ENCODE measurements around the gene TOX2. TPM values are rescaled to one million over a fixed set of nuclear protein-coding genes. Genes with fewer than 3 reads are reported as not detected.

The TOX2 gene
- not detected in 2 replicates for total RNA-seq

- H3K36me3 ChIP-seq (ENCODE audit: control insufficient read depth, insufficient read depth, low read length), result no peaks in the 10 kb centered on the region
- H3K27me3 ChIP-seq (ENCODE audit: control insufficient read depth, insufficient read depth, low read length), result peaks cover 15% of the 10 kb centered on the region
- TF ChIP-seq CTCF (IDR thresholded peaks at IDR 0.05; ENCODE audit: insufficient read depth, low read length, severe bottlenecking), result no peak
- DNase-seq (ENCODE audit: low read depth) (no peak), FAIRE-seq (no peak)
- H3K4me3 ChIP-seq (ENCODE audit: low read depth, low read length), result no peak within 1 kb of the TSS
Observed at GRCh38 chr20:43914311-43915210, at the start of gene TOX2. TOX2 (plus strand) TSS chr20:43914852; CDS start chr20:43914892, 40 bp downstream.

GRCh38 chr20:43868091-43868490 is 46.6 kb upstream of the TOX2 start:
- no peak for FAIRE-seq
- H3K27me3 ChIP-seq (ENCODE audit: control insufficient read depth, insufficient read depth, low read length), result no peaks in the 10 kb centered on the region

GRCh38 chr20:43870484-43870883 is 44.2 kb upstream of the TOX2 start:
- Histone ChIP-seq H3K4me3 (ENCODE audit: low read depth, low read length) (no peak overlapping the region), H3K36me3 (ENCODE audit: control insufficient read depth, insufficient read depth, low read length) (no peaks in the 10 kb centered on the region), H3K27me3 (ENCODE audit: control insufficient read depth, insufficient read depth, low read length) (no peaks in the 10 kb centered on the region)
- DNase-seq (ENCODE audit: low read depth), result no peak
- FAIRE-seq, result no peak
- TF ChIP-seq CTCF (IDR thresholded peaks at IDR 0.05; ENCODE audit: insufficient read depth, low read length, severe bottlenecking), result no peak

More at GRCh38 chr20:43868091-43868490, 46.6 kb upstream of the TOX2 start:
- no peak overlapping the region for H3K4me3 ChIP-seq (ENCODE audit: low read depth, low read length)
- no peaks in the 10 kb centered on the region for H3K36me3 ChIP-seq (ENCODE audit: control insufficient read depth, insufficient read depth, low read length)
- TF ChIP-seq CTCF (IDR thresholded peaks at IDR 0.05; ENCODE audit: insufficient read depth, low read length, severe bottlenecking), result no peak
- no peak for DNase-seq (ENCODE audit: low read depth)

- FAIRE-seq, result no peak
- no peak overlapping the region for H3K4me3 ChIP-seq (ENCODE audit: low read depth, low read length)
- no peak for TF ChIP-seq CTCF (IDR thresholded peaks at IDR 0.05; ENCODE audit: insufficient read depth, low read length, severe bottlenecking)
- H3K36me3 ChIP-seq (ENCODE audit: control insufficient read depth, insufficient read depth, low read length), result no peaks in the 10 kb centered on the region
- H3K27me3 ChIP-seq (ENCODE audit: control insufficient read depth, insufficient read depth, low read length), result peaks cover 5% of the 10 kb centered on the region
- DNase-seq (ENCODE audit: low read depth), result no peak
Observed at GRCh38 chr20:43878776-43879175, 35.9 kb upstream of the TOX2 start.

- Histone ChIP-seq H3K36me3 (ENCODE audit: control insufficient read depth, insufficient read depth, low read length) (no peaks in the 10 kb centered on the region), H3K4me3 (ENCODE audit: low read depth, low read length) (no peak overlapping the region), H3K27me3 (ENCODE audit: control insufficient read depth, insufficient read depth, low read length) (no peaks in the 10 kb centered on the region)
- FAIRE-seq, result no peak
- TF ChIP-seq CTCF (IDR thresholded peaks at IDR 0.05; ENCODE audit: insufficient read depth, low read length, severe bottlenecking), result no peak
- DNase-seq (ENCODE audit: low read depth), result peak; percentile 69
Observed at GRCh38 chr20:43893930-43894329, 20.7 kb upstream of the TOX2 start.

Measured in bronchial epithelial cell (primary cell).